ENCODE measurements around the gene TACC2. TPM values are rescaled to one million over a fixed set of nuclear protein-coding genes. Genes with fewer than 3 reads are reported as not detected.

The TACC2 gene
- total RNA-seq, 1 donor from 2014 or later: 56.6 TPM

DNA sequence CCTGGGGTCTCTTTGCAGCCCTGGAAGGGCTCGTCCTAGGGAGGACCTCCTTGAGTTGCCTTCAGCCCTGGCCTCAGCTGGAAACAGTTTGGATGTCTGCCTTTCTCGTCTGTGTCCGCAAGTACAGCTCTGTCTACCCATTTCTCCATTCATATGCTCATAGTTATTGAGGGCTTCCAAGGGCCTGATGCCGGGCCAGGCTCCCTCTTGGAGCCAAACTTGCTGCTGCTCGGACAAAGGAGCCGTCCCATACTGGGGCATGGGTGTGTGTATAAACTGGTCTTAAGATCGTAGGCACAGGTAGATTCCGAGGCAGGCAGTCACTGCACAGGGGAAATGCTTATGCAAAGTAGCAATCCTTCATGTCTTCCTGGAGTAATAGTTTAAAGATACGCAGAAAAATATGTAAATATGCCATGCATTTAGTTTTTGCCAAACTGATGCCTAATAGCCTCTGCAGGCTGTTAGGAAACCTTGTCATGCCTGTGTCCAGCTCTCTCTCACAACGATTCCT is 165.1 kb downstream of the TACC2 start:
- Mint-ChIP-seq H3K9me3 (ENCODE audit: low read depth) (no peaks in the 10 kb centered on the region), H3K27me3 (ENCODE audit: low read depth) (no peaks in the 10 kb centered on the region), H3K4me3 (ENCODE audit: unreplicated experiment) (no peak overlapping the region), H3K4me1 (ENCODE audit: low read depth) (peaks cover 60% of the 10 kb centered on the region), H3K36me3 (ENCODE audit: low read depth) (peaks cover 5% of the 10 kb centered on the region), H3K27ac (ENCODE audit: unreplicated experiment) (peak overlapping the region; percentile 92)
- DNase-seq (ENCODE audit: low spot score): no peak
- TF ChIP-seq, protein P1, sequence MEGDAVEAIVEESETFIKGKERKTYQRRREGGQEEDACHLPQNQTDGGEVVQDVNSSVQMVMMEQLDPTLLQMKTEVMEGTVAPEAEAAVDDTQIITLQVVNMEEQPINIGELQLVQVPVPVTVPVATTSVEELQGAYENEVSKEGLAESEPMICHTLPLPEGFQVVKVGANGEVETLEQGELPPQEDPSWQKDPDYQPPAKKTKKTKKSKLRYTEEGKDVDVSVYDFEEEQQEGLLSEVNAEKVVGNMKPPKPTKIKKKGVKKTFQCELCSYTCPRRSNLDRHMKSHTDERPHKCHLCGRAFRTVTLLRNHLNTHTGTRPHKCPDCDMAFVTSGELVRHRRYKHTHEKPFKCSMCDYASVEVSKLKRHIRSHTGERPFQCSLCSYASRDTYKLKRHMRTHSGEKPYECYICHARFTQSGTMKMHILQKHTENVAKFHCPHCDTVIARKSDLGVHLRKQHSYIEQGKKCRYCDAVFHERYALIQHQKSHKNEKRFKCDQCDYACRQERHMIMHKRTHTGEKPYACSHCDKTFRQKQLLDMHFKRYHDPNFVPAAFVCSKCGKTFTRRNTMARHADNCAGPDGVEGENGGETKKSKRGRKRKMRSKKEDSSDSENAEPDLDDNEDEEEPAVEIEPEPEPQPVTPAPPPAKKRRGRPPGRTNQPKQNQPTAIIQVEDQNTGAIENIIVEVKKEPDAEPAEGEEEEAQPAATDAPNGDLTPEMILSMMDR (IDR thresholded peaks at IDR 0.05): no peak

DNA sequence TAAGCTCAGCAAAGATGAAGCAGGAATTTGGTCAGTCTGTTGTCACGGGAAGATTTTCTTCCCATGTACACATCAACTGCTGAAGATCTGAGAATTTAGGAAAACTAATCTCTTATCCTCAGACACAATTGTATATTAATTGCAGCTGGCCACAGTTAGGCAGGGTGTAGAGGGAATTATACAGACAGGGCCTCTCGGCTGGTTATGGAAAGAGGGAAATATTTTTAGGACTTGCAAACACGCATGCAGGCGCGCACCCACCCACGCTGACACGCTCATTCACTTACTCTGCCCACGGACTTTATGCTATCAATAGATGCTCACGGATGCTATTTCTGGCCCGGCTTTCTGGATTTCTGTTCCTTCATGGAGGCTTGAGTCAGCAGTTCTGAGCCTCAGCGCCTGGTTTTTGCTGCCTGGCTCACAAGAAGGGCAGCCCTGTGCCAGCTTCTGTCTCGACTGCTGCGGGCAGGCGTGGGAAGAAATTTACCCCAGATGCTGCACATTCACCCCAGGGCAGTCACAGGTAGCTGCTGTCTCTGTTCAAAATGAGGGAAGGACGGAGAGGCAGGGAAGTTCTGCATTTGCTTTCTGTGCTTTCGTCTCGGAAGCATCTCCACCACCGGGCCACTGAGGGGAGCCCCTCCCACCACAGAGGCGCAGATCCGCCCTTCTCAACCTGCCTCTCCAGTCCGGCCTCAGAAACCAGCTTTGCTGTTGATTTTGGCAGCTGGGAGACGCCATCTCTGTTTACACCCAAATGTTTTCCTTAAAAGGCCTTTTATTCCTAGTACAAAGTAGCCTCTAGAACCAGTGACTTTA is 165.8 kb downstream of the TACC2 start:
- TF ChIP-seq, protein P1 (IDR thresholded peaks at IDR 0.05): no peak
- DNase-seq (ENCODE audit: low spot score): no peak
- H3K27me3 Mint-ChIP-seq (ENCODE audit: low read depth): no peaks in the 10 kb centered on the region
- H3K27ac Mint-ChIP-seq (ENCODE audit: unreplicated experiment): peak overlapping the region; percentile 92
- peaks cover 54% of the 10 kb centered on the region for H3K4me1 Mint-ChIP-seq (ENCODE audit: low read depth)
- peak overlapping the region; percentile 62 for H3K4me3 Mint-ChIP-seq (ENCODE audit: unreplicated experiment)
- H3K36me3 Mint-ChIP-seq (ENCODE audit: low read depth): peaks cover 5% of the 10 kb centered on the region
- H3K9me3 Mint-ChIP-seq (ENCODE audit: low read depth): no peaks in the 10 kb centered on the region

DNA sequence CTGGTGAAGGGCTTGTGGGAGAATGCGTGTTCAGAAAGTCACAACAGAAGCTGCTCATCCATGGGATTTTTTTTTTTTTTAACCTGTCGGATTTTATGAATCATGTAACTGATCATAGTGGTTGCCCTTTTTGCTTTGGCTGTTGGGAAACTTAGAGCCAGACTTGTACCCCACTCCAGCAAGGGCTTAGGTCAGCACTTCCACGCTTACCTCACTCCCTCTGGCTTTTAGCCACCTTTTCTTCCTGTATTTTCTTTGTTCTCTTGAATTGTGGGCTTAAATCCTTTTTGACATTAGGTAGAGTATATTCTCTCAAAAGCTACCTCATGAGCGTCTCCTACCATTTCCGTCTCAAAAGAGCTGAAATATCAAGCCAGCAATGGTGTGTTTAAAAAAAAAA is 168.5 kb downstream of the TACC2 start:
- Mint-ChIP-seq H3K4me3 (ENCODE audit: unreplicated experiment) (no peak overlapping the region), H3K9me3 (ENCODE audit: low read depth) (no peaks in the 10 kb centered on the region), H3K27ac (ENCODE audit: unreplicated experiment) (no peak overlapping the region), H3K27me3 (ENCODE audit: low read depth) (no peaks in the 10 kb centered on the region), H3K4me1 (ENCODE audit: low read depth) (peaks cover 39% of the 10 kb centered on the region), H3K36me3 (ENCODE audit: low read depth) (peaks cover 9% of the 10 kb centered on the region)
- TF ChIP-seq, protein P1 (IDR thresholded peaks at IDR 0.05): no peak
- DNase-seq (ENCODE audit: low spot score): no peak

DNA sequence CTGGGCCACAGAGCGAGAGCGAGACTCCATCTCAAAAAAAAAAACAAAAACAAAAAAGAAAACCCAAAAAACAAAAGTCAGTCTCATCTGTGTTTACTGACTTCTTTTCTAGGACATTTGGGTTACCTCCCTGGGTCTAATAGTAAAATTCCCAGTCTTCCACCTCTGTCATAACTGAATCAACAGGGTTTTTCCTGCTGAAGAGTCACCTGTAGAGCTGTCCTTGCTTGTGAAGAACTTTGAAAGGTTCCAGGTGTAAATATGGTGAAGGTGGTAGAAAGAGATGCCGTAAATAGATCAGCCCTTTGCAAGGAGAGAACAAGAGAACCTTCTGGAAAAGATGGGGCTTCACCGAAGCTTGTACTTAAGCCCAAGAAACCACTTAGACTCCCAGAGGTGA is 169.4 kb downstream of the TACC2 start:
- Mint-ChIP-seq H3K36me3 (ENCODE audit: low read depth) (peaks cover 8% of the 10 kb centered on the region), H3K4me1 (ENCODE audit: low read depth) (peaks cover 38% of the 10 kb centered on the region), H3K27ac (ENCODE audit: unreplicated experiment) (no peak overlapping the region), H3K4me3 (ENCODE audit: unreplicated experiment) (no peak overlapping the region), H3K9me3 (ENCODE audit: low read depth) (no peaks in the 10 kb centered on the region), H3K27me3 (ENCODE audit: low read depth) (no peaks in the 10 kb centered on the region)
- no peak for DNase-seq (ENCODE audit: low spot score)
- TF ChIP-seq, protein P1 (IDR thresholded peaks at IDR 0.05): no peak

DNA sequence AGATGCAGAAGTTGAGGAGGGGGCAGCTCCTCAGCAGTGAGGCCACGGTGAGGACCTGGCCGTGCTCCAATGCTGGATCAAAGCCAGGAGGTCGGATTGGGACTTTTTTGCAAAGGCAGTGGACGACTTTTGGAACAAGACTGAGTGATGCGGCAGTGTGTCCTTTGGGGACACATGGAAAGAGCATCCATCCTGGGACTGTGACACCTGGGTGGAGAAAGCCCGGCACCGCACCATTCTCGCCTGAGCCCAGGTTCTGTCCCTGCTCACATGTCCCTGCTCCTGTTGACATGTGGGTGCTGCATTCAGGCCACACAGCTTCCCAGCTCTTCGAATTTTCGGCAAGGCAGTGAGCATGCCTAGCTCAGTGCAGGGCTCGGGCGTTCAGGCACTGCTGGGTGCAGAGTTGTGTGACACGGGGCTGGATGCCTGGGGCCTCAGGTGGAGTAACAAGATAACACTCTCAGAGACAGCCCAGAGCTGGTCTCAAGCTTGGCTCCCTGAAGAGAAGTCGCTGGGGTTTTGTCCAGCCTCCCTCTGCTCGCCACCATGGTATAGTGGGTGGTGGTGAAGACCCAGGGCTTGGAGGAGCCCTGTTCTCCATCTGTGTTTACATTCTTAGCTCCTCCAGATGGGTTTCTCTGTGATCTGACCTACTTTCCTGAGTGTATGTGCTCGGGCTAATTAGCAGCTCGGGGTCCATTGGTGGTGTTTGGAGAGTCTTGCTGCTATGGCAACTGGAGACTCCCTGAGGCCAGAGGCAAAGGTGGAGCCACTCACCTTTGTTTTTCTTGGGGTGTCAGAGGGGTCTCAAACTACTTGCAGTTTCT is 170.4 kb downstream of the TACC2 start:
- DNase-seq (ENCODE audit: low spot score): no peak
- H3K9me3 Mint-ChIP-seq (ENCODE audit: low read depth): no peaks in the 10 kb centered on the region
- TF ChIP-seq, protein P1 (IDR thresholded peaks at IDR 0.05): no peak

More for the DNA sequence above, 170.4 kb downstream of the TACC2 start:
- H3K27ac Mint-ChIP-seq (ENCODE audit: unreplicated experiment): no peak overlapping the region
- H3K4me1 Mint-ChIP-seq (ENCODE audit: low read depth): peaks cover 35% of the 10 kb centered on the region
- no peak overlapping the region for H3K4me3 Mint-ChIP-seq (ENCODE audit: unreplicated experiment)
- H3K27me3 Mint-ChIP-seq (ENCODE audit: low read depth): no peaks in the 10 kb centered on the region
- peaks cover 8% of the 10 kb centered on the region for H3K36me3 Mint-ChIP-seq (ENCODE audit: low read depth)

Data from chondrocyte (in vitro differentiated cells).